ENCODE results near the gene TAGLN.
"Not testable (repeated sequence)": the region's sequence is repeated elsewhere in the genome, so short reads cannot be mapped to it uniquely, and the experiment has no call there.

Gene TAGLN

DNA sequence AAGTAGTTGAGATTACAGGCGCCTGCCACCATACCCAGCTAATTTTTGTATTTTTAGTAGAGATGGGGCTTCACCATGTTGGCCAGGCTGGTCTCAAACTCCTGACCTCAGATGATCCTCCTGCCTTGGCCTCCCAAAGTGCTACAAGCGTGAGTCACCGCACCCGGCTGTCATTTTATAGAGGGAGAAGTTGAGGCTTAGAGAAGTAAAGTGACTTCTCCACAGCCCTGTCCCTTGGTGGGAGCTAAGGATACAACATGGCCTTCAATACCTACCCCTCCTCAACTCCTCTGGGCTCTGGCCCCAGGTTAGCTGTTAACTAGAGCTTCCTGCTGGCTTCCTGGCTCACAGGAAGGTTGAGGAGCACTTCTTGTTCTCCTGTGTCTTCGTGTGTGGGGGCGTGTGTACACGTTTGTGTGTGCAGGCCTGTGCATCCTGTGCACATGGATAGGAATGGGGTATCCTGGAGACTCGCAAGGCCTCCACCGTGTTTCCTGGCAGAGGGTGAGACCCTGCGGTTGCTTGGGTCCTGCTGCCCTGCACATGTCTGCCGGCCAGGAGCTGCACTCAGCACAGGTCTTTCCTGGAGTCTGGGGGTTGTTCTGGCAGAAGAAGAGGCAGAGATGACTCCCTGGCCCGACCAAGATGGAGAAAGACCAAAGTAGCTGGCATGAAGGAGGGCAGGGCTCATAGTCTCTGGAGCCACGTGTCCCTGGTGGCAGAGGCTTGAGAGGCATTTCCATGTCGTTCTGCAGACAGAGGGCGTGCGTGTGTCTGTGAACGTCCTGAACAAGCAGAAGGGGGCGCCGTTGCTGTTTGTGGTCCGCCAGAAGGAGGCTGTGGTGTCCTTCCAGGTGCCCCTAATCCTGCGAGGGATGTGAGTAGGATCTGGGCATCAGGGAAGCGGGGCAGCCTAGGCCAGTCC lies 18.2 kb upstream of the TAGLN start:
- peak; percentile 33 to 41 for DNase-seq (ENCODE audit: low read depth in 2 of 2)

DNA sequence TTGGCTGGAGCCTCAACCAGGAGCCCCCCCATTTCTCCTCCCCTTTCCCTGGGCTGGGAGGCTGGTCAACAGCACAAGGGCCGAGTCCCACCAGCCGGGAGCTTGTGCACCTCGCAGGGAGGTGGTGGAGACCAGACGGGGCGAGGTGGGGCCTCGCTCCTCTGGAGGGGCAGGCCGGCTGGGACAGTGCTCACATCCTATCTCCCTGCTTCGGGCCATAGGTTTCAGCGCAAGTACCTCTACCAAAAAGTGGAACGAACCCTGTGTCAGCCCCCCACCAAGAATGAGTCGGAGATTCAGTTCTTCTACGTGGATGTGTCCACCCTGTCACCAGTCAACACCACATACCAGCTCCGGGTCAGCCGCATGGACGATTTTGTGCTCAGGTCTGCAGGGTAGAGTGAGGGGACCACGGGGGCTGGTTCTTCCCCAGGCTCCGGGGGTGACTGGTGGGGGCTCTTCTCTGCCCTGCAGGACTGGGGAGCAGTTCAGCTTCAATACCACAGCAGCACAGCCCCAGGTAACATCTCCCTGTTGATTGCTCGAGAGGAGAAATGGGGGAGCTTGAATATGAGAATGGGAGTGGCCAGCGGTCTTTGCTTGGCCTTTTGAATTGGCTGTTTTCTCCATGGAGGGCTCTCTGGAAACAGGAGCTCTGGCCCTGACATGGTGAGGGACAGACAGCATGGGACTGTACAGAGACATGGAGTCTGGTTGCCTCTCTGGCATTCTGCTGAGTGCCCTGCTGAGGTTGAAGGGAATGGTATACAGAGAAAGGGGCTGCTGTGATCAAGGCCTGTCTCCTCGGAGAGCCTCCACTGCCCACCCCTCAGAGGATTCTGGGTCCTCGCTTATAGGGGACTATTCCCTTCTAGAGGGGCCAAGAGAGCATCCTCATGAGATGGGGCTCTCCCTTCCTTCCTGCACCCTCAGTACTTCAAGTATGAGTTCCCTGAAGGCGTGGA lies 17.3 kb upstream of the TAGLN start:
- no peak for DNase-seq (ENCODE audit: low read depth in 2 of 2)

DNA sequence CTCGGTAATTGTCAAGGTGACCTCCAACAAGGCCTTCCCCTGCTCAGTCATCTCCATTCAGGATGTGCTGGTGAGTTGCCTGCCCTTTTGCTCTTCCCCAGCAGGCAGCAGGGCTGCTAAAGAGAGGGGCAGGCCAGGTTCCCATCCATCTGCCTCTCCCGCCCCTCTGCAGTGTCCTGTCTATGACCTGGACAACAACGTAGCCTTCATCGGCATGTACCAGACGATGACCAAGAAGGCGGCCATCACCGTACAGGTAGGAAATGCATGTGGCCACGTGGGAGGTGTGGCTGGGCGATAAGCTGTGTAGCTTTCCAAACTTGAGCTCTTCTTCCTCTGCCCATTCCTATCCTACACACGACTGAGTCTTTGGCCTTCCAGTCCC lies 16.6 kb upstream of the TAGLN start:
- no peak for DNase-seq (ENCODE audit: low read depth in 2 of 2)

DNA sequence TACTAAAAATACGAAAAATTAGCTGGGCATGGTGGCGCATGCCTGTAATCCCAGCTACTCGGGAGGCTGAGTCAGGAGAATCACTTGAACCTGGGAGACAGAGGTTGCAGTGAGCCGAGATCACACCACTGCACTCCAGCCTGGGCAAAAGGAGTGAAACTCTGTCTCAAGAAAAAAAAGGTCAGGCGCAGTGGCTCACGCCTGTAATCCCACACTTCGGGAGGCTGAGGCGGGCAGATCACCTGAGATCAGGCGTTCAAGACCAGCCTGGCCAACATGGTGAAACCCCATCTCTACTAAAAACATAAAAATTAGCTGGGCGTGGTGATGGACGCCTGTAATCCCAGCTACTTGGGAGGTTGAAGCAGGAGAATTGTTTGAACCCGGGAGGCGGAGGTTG lies 16.0 kb upstream of the TAGLN start:
- DNase-seq (ENCODE audit: low read depth in 2 of 2): not testable (repeated sequence)

DNA sequence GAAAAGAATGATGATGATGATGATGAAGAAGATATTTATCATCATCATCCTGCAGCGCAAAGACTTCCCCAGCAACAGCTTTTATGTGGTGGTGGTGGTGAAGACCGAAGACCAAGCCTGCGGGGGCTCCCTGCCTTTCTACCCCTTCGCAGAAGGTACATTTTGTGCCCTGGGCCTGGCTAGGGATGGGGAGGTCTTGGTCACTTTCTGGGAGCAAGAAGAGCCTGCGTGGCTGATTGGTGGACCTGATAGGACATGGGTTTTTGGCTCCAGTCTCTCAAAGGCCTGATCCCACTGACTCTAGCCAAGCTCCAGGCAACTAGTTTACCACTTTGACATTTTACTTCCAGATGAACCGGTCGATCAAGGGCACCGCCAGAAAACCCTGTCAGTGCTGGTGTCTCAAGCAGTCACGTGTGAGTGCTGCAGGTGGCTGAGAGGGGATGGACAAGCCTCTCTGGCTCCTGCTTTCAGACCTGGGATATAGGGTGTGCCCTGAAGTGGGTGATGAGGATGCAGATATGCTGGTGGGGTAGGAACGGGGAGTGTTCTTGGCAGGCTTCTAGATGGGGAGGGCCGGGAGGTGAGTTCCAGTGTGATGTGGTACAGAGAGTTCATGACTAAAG lies 15.3 kb upstream of the TAGLN start:
- DNase-seq (ENCODE audit: low read depth in 2 of 2): no peak

DNA sequence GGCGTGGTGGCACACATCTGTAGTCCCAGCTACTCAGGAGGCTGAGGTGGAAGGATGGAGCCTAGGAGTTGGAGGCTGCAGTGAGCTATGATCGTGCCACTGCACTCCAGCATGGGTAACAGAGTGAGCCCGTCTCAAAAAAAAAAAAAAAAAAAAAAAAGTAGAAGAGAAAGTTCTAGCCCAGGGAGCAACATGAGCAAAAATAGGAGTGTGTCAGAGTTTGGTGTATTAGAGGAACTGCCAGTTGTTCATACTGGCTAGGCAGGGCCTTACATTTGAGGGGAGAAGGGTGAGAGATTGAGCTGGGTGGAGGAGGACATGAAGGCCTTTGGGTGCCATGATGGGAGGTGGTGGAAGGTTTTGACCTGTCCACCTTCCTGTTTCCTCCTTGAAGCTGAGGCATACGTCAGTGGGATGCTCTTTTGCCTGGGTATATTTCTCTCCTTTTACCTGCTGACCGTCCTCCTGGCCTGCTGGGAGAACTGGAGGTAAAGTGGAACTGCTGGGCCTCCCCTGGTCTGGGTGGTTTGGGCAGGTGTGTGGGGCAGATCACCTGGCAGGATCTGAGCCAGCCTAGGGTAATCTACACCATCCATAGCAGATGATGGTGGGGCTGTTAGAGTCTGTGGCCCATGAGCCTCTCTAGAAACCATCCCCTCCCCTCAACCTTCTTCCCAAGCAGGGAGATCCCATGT lies 13.3 kb upstream of the TAGLN start:
- DNase-seq (ENCODE audit: low read depth in 2 of 2): no peak

DNA sequence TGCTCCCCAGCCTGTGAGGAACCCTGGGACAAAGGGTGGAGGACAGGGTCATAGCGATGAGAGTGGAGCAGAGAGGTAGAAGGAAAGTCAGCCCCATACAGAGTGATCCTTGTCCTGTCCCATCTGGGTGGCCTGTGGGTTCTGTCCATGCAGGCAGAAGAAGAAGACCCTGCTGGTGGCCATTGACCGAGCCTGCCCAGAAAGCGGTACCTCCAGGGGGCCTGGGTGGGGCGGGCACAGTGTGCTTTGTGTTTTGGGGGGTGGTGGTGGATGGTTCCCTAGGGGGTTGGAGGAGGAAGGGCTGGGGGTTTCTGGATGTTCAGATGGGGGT lies 12.8 kb upstream of the TAGLN start:
- no peak for DNase-seq (ENCODE audit: low read depth in 2 of 2)

DNA sequence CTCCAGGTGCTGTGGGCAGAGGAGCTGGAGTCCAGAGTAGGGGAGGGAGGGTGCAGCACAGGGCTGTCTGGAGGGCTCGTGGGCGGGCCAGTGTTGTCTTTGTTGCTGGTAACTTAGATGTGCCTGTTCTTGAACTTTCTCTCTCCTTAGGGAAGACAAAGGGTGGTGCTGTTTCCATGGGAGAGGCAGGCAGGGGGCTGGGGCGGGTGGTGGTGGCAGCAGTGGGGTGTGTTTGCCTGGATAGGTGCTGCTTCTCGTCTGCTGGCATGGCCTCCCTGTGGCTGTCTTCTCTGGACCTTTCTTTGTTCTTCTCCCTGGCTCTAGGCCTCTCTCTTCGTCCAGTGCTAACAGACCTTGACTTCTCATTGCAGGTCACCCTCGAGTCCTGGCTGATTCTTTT lies 12.2 kb upstream of the TAGLN start:
- DNase-seq (ENCODE audit: low read depth in 2 of 2): no peak

DNA sequence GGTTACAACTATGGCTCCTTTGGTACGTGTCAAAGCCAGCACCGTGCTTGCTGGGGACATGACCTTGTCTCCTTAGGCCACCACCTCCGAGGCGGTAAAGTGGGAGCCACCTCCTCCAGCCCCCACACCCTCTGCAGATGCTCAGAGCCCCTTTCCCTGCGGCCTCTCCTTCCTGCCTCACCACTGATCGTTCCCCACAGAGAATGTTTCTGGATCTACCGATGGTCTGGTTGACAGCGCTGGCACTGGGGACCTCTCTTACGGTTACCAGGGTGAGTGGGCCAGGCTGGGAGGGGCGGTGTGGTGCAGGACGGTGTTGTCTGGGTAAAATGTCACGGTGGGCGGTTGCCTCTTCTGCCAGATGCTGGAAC lies 11.8 kb upstream of the TAGLN start:
- DNase-seq (ENCODE audit: low read depth in 2 of 2): no peak

DNA sequence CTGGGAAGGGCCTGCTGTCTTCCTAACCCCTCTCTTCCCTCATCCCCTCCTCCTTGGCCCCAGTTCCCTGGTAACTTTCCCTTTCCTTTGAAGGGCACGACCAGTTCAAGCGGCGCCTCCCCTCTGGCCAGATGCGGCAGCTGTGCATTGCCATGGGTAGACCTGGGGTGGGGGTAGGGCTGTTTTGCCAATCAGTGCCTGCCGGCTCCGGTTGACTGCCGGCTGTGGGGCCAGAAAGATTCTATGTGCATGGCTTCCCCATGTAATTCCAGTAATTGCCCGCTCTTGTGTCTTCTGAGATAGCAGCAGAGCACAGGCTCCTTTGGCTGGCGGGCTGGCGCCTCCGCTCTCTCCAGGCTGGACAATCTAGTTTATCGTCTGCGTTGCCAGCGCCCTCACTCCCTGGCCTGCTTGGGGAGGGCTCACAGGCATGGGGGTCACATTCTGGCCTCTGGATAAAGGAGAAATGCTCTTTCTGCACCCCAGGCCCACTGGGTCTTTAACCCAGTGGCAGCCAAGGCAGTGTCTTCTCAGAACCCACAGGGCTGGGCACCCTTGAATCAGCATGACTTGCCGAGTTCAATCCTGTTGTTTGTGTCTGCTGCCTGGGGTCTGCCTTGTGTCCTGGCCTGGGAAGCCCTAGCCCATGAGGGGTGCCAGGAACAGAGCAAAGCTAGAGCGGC lies 11.2 kb upstream of the TAGLN start:
- no peak for DNase-seq (ENCODE audit: low read depth in 2 of 2)

DNA sequence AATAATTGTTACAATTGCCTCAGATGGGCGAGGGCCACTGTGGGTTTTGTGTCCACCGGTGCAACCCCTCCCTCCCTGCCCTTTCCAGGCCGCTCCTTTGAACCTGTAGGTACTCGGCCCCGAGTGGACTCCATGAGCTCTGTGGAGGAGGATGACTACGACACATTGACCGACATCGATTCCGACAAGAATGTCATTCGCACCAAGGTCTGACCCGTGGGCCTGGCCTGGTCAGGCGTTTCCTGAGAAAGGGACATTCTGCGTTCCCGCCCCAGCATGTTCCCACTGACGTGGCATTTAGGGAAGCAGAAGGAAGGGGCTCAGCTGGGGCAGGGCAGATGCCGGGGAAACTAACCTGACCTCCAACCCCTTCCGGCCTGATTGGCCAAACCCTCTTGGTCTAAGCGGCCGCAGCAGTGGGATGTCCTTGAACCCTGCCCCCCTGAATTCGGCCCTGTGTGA lies 10.5 kb upstream of the TAGLN start:
- DNase-seq (ENCODE audit: low read depth in 2 of 2): no peak

DNA sequence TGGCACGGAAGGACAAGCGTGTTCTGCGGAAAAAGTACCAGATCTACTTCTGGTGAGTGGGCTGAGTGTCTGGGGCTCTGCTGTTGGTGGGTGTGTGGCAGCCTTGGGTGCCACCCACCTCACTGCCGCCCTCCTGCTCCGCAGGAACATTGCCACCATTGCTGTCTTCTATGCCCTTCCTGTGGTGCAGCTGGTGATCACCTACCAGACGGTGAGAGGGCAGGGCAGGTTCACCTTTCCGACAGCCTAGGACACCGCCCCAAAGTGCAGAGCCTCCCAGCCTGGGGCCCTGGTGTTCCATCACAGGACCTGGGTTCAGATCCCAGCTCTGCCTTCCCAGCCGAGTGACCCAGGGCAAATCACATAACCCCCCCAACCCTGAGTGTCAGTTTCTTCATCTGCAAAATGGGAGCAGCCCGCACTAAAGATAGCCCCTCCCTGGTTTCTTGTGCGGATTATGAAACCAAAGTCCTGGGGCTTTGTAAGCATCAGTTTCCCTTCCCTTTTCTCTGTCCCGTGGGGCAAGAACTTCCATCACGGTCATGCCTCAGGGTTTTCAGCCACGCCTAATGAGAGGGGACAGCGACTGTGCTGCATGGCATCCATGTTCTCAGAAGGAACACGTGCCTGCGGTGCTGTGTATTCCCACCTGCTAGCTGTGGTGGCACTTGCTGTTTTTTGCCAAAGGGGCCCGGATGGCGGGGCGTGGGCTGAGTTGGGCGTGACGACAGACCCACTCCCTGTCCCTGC lies 9.8 kb upstream of the TAGLN start:
- no peak for DNase-seq (ENCODE audit: low read depth in 2 of 2)

DNA sequence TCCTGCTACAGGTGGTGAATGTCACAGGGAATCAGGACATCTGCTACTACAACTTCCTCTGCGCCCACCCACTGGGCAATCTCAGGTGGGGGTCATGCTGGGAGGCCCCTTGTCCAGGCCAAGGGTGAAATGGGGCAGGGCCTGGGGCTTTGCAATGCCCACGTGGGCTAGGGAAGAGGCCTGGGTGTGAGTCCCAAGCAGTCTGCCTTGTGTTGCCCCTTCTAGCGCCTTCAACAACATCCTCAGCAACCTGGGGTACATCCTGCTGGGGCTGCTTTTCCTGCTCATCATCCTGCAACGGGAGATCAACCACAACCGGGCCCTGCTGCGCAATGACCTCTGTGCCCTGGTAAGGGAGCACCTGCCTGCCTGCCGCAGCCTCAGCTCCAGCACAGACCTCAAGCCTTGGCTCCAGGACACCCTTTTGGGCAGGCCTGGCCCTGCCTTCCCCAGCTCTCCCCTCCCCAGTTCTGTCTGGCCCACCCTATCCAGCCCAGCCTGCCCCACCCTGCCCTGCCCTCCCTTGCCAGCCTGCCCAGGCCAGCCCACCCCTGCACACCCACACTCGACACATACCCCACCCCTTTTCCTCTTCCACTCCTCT lies 9.1 kb upstream of the TAGLN start:
- no peak for DNase-seq (ENCODE audit: low read depth in 2 of 2)

DNA sequence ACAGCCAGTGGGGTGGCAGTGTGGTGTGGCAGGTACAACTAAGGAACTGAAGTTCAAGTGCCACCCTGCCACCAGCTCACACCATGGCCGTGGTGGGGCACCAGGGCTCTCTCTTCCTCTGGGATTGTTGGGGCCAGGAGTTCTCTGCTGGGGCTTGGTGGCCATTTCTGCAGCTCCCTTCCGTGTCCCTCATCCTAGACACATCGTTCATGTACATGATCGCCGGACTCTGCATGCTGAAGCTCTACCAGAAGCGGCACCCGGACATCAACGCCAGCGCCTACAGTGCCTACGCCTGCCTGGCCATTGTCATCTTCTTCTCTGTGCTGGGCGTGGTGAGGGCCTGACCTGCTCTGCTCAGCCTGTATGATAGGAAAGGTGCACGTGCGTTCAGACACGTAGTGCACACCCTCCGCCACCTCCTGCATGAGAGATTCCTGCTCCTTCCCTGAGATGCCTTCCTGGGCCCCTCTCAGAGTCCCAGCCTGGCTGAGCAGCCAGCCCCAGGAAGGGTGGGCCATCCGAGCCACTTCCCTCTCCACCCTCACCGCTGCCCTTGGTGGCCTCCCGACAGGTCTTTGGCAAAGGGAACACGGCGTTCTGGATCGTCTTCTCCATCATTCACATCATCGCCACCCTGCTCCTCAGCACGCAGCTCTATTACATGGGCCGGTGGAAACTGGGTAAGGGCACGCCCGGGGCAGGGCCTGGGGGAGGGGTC lies 7.3 kb upstream of the TAGLN start:
- DNase-seq (ENCODE audit: low read depth in 2 of 2): no peak

DNA sequence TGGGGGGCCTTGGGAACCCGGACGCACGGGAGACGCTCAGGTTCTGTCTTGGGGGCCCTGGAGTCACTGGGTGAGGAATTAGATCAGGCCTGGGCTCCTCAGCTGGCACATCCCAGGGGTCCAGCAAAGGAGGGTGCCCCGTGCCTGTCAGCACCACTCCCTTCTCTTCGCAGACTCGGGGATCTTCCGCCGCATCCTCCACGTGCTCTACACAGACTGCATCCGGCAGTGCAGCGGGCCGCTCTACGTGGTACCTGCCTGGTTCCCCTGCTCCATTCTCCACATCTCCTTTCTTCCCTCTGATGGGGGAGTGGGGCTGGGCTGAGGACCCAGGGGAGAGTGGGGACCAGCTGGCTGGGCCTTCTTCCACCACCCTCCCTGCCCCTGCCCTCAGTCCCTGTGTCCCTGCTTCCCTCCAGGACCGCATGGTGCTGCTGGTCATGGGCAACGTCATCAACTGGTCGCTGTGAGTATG lies 6.7 kb upstream of the TAGLN start:
- DNase-seq (ENCODE audit: low read depth in 2 of 2): no peak

DNA sequence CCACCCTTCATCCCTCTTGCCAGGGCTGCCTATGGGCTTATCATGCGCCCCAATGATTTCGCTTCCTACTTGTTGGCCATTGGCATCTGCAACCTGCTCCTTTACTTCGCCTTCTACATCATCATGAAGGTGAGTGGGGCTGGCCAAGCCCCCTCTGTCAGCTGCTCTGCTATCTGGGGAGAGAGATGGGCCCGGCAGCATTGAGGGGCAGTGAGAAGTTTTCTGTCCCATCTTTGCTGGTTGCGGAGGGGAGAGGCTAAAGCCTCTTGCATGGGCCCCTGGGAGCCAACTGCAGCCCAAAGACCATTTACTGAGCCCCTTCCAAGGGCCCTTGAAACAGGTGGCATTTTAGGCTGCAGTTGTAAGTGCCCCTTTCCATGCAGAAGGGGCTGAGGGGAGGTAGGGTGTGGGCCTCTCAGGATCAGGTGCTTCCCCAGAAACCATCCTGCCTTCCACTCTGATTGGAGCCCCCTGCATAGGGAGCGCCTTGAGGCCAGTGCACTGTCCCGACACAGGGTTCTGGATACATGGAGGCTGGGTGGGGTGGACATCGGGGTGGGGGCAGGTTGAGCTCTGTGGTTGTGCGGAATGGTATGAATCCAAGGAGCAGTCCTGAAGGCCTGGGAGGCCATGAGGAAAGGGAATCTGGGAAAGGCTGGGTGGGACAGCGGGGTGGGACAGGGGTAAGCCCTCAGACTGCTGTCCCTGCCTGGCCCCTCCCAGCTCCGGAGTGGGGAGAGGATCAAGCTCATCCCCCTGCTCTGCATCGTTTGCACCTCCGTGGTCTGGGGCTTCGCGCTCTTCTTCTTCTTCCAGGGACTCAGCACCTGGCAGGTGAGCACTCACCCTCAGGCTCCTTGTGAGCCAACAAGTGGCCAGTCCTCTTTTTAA lies 5.8 kb upstream of the TAGLN start:
- DNase-seq (ENCODE audit: low read depth in 2 of 2): no peak

DNA sequence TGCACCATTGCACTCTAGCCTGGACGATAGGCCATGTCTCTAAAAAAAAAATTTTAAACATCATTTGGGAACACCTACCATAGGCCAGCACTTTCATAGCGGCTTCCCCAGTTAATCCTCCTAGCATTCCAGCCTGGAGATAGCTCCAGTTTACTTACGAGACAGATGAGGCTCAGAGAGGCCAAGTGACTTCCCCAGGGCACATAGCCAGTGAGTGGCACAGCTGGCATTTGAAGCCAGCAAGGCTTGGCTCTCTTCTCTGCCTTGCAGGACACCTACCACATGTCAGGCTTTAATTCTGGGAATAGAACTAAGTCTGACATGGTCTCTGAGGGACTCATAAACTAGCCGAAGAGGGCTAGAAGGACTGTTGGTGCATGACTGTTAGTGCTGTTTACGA lies 4.9 kb upstream of the TAGLN start:
- DNase-seq (ENCODE audit: low read depth in 2 of 2): no peak

DNA sequence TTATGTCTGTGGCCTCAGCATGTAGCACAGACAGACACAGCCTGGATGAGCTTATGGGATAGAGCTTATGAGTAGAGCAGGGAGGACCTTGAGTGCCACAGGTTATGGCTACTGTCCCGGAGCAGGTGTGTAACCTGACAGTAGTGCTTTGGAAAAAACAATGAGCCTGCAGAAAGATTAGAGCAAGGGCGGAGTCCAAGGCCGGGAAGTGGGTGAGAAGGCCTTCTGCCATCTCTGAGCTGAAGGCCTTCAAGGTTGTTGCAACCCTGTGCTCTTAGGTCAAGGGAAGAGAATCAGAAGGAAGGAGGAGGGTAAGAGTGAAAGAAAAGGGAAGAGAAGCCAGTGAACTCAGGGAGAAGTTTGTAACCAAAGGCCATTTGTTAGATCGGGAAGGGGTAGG lies 3.9 kb upstream of the TAGLN start:
- no peak for DNase-seq (ENCODE audit: low read depth in 2 of 2)
